HEK293 (cell line): ENCODE results near the gene GRIK2.

Experiments used
- CTCF ChIA-PET: fragments of 350-600 bp; formaldehyde crosslinking; extraction: SDS; loops from one replicate; lab custom pipeline; 2021; ENCODE audit warnings: antibody characterized with exemption; lab: Yijun Ruan, JAX
- POLR2A ChIA-PET: fragments of 300-600 bp; formaldehyde crosslinking; extraction: SDS; loops from one replicate; lab custom pipeline; 2020; ENCODE audit warnings: antibody characterized with exemption, inconsistent platforms; lab: Yijun Ruan, JAX
- H3K27ac ChIP-seq: fragments of 200-500 bp; sonication (Bioruptor generic); 2 replicates; pipeline ENCODE4 v1.5.1; 2014; ENCODE audit warnings: low read depth, low read length, control low read depth, inconsistent platforms; ENCODE audit errors: extremely low read depth
- H3K36me3 ChIP-seq, 2 experiments: fragments of 200-500 bp in 1 of 2; sonication (Bioruptor generic) in 1 of 2; 1 replicate in 1 of 2; 2 replicates in 1 of 2; pipeline ENCODE4 v1.5.1; 2014 to 2017; ENCODE audit warnings: inconsistent platforms in 2 of 2, low read length in 2 of 2; ENCODE audit not compliant: control insufficient read depth in 2 of 2, insufficient read depth in 1 of 2
- H3K4me1 ChIP-seq: fragments of 200-500 bp; sonication (Bioruptor generic); 2 replicates; pipeline ENCODE4 v1.5.1; 2014; ENCODE audit warnings: mild to moderate bottlenecking, low read length, inconsistent platforms; ENCODE audit not compliant: control insufficient read depth, insufficient read depth
- H3K4me3 ChIP-seq: 2 replicates; pipeline ENCODE4 v1.5.1; 2011; ENCODE audit warnings: low read depth, mild to moderate bottlenecking, control low read depth, low read length, moderate library complexity
- H3K9me3 ChIP-seq: fragments of 200-500 bp; sonication (Bioruptor generic); 2 replicates; pipeline ENCODE4 v1.5.1; 2014; ENCODE audit warnings: low read depth, low read length, inconsistent platforms; ENCODE audit not compliant: control insufficient read depth, insufficient read depth
- AEBP2 ChIP-seq: fragments of 450-650 bp; formaldehyde crosslinking; IDR thresholded peaks from 2 replicates; pipeline ENCODE4 v1.5.1; 2016; ENCODE audit warnings: missing biosample characterization, missing genetic modification characterization, borderline replicate concordance
- GFI1B ChIP-seq: fragments of 450-650 bp; formaldehyde crosslinking; IDR thresholded peaks from 2 replicates; pipeline ENCODE4 v1.5.1; 2016; ENCODE audit warnings: missing biosample characterization, missing genetic modification characterization
- GLI2 ChIP-seq: fragments of 450-650 bp; formaldehyde crosslinking; IDR thresholded peaks from 2 replicates; pipeline ENCODE4; 2017; ENCODE audit warnings: missing biosample characterization, missing genetic modification characterization, low read depth, borderline replicate concordance
- GLIS1 ChIP-seq: fragments of 450-650 bp; formaldehyde crosslinking; IDR thresholded peaks from 2 replicates; pipeline ENCODE4 v1.5.1; 2016; ENCODE audit warnings: missing biosample characterization, missing genetic modification characterization
- HOXD13 ChIP-seq: sonication (generic); formaldehyde crosslinking; IDR thresholded peaks from 2 replicates; pipeline ENCODE4 v1.8.0; 2022; ENCODE audit warnings: missing genetic modification reagents, borderline replicate concordance
- KLF16 ChIP-seq: fragments of 450-650 bp; formaldehyde crosslinking; IDR thresholded peaks from 2 replicates; pipeline ENCODE4 v1.5.1; 2017; ENCODE audit warnings: missing biosample characterization, missing genetic modification characterization
- KLF8 ChIP-seq: fragments of 450-650 bp; formaldehyde crosslinking; IDR thresholded peaks from 2 replicates; pipeline ENCODE4 v1.5.1; 2016; ENCODE audit warnings: missing biosample characterization, missing genetic modification characterization
- MZF1 ChIP-seq: fragments of 450-650 bp; formaldehyde crosslinking; IDR thresholded peaks from 2 replicates; pipeline ENCODE4 v1.5.1; 2017; ENCODE audit warnings: missing biosample characterization, missing genetic modification characterization, borderline replicate concordance
- ZBTB21 ChIP-seq: fragments of 450-650 bp; formaldehyde crosslinking; IDR thresholded peaks from 2 replicates; pipeline ENCODE4 v1.5.1; 2017; ENCODE audit warnings: missing biosample characterization, missing genetic modification characterization
- ZNF133 ChIP-seq: fragments of 450-650 bp; formaldehyde crosslinking; IDR thresholded peaks from 2 replicates; pipeline ENCODE4 v1.5.1; 2016; ENCODE audit warnings: missing biosample characterization, missing genetic modification characterization
- ZNF16 ChIP-seq: fragments of 450-650 bp; formaldehyde crosslinking; IDR thresholded peaks from 2 replicates; pipeline ENCODE4 v1.5.1; 2016; ENCODE audit warnings: low read depth, missing biosample characterization, missing genetic modification characterization
- ZNF211 ChIP-seq: fragments of 450-650 bp; formaldehyde crosslinking; IDR thresholded peaks from 2 replicates; pipeline ENCODE4 v1.5.1; 2016; ENCODE audit warnings: low read depth, missing biosample characterization, missing genetic modification characterization
- ZNF214 ChIP-seq: fragments of 450-650 bp; formaldehyde crosslinking; IDR thresholded peaks from 2 replicates; pipeline ENCODE4 v1.5.1; 2017; ENCODE audit warnings: missing biosample characterization, mild to moderate bottlenecking, missing genetic modification characterization, borderline replicate concordance
- ZNF221 ChIP-seq: fragments of 450-650 bp; formaldehyde crosslinking; IDR thresholded peaks from 2 replicates; pipeline ENCODE4 v1.5.1; 2017; ENCODE audit warnings: missing biosample characterization, missing genetic modification characterization, borderline replicate concordance
- ZNF239 ChIP-seq: fragments of 450-650 bp; formaldehyde crosslinking; IDR thresholded peaks from 2 replicates; pipeline ENCODE4 v1.5.1; 2016; ENCODE audit warnings: missing biosample characterization, missing genetic modification characterization
- ZNF248 ChIP-seq: fragments of 450-650 bp; formaldehyde crosslinking; IDR thresholded peaks from 2 replicates; pipeline ENCODE4 v1.5.1; 2017; ENCODE audit warnings: missing biosample characterization, missing genetic modification characterization
- ZNF266 ChIP-seq: fragments of 450-650 bp; formaldehyde crosslinking; IDR thresholded peaks from 2 replicates; pipeline ENCODE4 v1.5.1; 2016; ENCODE audit warnings: missing biosample characterization, missing genetic modification characterization, low read depth
- ZNF398 ChIP-seq: fragments of 450-650 bp; formaldehyde crosslinking; IDR thresholded peaks from 2 replicates; pipeline ENCODE4 v1.5.1; 2017; ENCODE audit warnings: missing biosample characterization, missing genetic modification characterization
- ZNF530 ChIP-seq: fragments of 450-650 bp; formaldehyde crosslinking; IDR thresholded peaks from 2 replicates; pipeline ENCODE4 v1.5.1; 2016; ENCODE audit warnings: low read depth, missing biosample characterization, missing genetic modification characterization
- ZNF677 ChIP-seq: fragments of 450-650 bp; IDR thresholded peaks from 2 replicates; pipeline ENCODE4 v1.5.0; 2018; ENCODE audit warnings: missing biosample characterization, mild to moderate bottlenecking, missing genetic modification characterization, moderate library complexity
- ZNF707 ChIP-seq: fragments of 450-650 bp; formaldehyde crosslinking; IDR thresholded peaks from 2 replicates; pipeline ENCODE4 v1.5.1; 2016; ENCODE audit warnings: missing biosample characterization, missing genetic modification characterization
- ZNF830 ChIP-seq: fragments of 450-650 bp; IDR thresholded peaks from 2 replicates; pipeline ENCODE4 v1.5.0; 2018; ENCODE audit warnings: missing biosample characterization, missing genetic modification characterization, low read depth, mild to moderate bottlenecking, moderate library complexity
- ZSCAN30 ChIP-seq: fragments of 450-650 bp; IDR thresholded peaks from 2 replicates; pipeline ENCODE4 v1.5.1; 2018; ENCODE audit warnings: missing biosample characterization, mild to moderate bottlenecking, missing genetic modification characterization, moderate library complexity
- TF ChIP-seq, protein P1 (sequence below): sonication (generic); formaldehyde crosslinking; IDR thresholded peaks from 2 replicates; pipeline ENCODE4 v1.8.1; 2022; ENCODE audit warnings: mild to moderate bottlenecking, moderate library complexity, missing genetic modification reagents
- TF ChIP-seq, protein P2 (sequence below): fragments of 450-650 bp; formaldehyde crosslinking; IDR thresholded peaks from 2 replicates; pipeline ENCODE4 v1.5.1; 2016; ENCODE audit warnings: missing biosample characterization, missing genetic modification characterization

GRIK2 gene

DNA sequence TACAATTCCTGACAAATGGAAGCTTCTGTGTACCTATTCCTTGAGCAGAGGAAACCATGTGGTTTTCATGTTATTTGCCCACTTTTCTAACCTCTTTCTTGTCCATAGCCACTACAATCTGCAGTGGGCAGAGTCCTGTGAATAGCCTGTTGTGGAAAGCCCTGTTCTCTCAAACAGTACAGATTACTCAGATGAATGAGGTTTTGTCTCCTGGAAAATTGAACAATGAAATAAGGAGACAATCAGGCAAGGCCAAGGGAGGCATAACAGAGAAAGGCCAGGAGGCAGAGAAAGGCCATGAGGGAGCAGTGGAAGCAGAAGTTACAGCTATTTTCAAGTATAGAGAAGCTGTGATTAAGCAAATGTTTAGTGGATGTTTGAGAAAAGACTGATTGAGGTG is 189.3 kb downstream of the GRIK2 start:
- no peak overlapping the region for H3K27ac ChIP-seq
- no peaks in the 10 kb centered on the region for H3K9me3 ChIP-seq
- ChIA-PET CTCF (no interaction called here), POLR2A (no interaction called here)
- H3K36me3 ChIP-seq: no peaks in the 10 kb centered on the region
- H3K4me1 ChIP-seq: no peaks in the 10 kb centered on the region
- no peak overlapping the region for H3K4me3 ChIP-seq
- TF ChIP-seq ZSCAN30 (no peak), HOXD13 (CRISPR knock-in tag) (no peak), ZNF221 (tag by site-specific recombination) (no peak), GLIS1 (tag by site-specific recombination) (no peak), GLI2 (tag by site-specific recombination) (no peak), ZNF677 (tag by site-specific recombination) (no peak), ZNF239 (tag by site-specific recombination) (no peak), MZF1 (tag by site-specific recombination) (no peak), KLF16 (tag by site-specific recombination) (no peak), ZNF830 (tag by site-specific recombination) (no peak), ZNF211 (tag by site-specific recombination) (no peak), ZNF266 (tag by site-specific recombination) (no peak), ZNF398 (tag by site-specific recombination) (no peak), ZNF133 (tag by site-specific recombination) (no peak)
- TF ChIP-seq, protein P1, sequence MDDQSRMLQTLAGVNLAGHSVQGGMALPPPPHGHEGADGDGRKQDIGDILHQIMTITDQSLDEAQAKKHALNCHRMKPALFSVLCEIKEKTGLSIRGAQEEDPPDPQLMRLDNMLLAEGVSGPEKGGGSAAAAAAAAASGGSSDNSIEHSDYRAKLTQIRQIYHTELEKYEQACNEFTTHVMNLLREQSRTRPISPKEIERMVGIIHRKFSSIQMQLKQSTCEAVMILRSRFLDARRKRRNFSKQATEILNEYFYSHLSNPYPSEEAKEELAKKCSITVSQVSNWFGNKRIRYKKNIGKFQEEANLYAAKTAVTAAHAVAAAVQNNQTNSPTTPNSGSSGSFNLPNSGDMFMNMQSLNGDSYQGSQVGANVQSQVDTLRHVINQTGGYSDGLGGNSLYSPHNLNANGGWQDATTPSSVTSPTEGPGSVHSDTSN (CRISPR knock-in tag): no peak

DNA sequence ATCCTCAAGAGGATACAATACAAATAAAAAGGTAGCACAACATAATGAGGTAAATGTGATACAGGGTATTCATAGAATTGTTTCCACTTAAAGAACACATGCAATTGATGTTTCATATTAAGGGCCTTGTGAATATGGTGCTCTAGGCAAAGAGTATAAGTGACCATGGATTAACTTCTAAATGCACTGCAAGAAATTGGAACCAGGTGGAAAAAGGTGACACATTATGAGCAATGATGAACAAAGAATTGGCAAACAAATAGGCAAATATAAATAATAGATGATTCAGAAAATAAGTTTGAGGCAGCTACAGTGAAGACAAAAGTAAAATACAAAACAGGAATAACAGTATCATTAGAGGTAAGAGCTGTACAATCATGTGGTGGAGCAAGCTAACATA is 192.0 kb downstream of the GRIK2 start:
- no peaks in the 10 kb centered on the region for H3K9me3 ChIP-seq
- H3K27ac ChIP-seq: no peak overlapping the region
- ChIA-PET POLR2A (no interaction called here), CTCF (no interaction called here)
- H3K4me1 ChIP-seq: no peaks in the 10 kb centered on the region
- no peak overlapping the region for H3K4me3 ChIP-seq
- TF ChIP-seq ZNF248 (tag by site-specific recombination) (no peak), ZNF239 (tag by site-specific recombination) (no peak), ZBTB21 (tag by site-specific recombination) (no peak), AEBP2 (tag by site-specific recombination) (no peak), GFI1B (no peak), ZNF530 (tag by site-specific recombination) (no peak), KLF8 (no peak), ZNF16 (tag by site-specific recombination) (no peak), ZNF214 (tag by site-specific recombination) (no peak), ZNF707 (no peak)
- TF ChIP-seq, protein P2, sequence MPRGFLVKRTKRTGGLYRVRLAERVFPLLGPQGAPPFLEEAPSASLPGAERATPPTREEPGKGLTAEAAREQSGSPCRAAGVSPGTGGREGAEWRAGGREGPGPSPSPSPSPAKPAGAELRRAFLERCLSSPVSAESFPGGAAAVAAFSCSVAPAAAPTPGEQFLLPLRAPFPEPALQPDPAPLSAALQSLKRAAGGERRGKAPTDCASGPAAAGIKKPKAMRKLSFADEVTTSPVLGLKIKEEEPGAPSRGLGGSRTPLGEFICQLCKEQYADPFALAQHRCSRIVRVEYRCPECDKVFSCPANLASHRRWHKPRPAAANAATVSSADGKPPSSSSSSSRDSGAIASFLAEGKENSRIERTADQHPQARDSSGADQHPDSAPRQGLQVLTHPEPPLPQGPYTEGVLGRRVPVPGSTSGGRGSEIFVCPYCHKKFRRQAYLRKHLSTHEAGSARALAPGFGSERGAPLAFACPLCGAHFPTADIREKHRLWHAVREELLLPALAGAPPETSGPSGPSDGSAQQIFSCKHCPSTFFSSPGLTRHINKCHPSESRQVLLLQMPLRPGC (tag by site-specific recombination): no peak
- TF ChIP-seq, protein P1 (CRISPR knock-in tag): no peak
- no peaks in the 10 kb centered on the region for H3K36me3 ChIP-seq
